Liver (tissue), 9 donors: ENCODE measurements around the gene FAM13A. TPM values are rescaled to one million over a fixed set of nuclear protein-coding genes. Genes with fewer than 3 reads are reported as not detected.

Experiments used
- DNase-seq: peaks from one replicate; pipeline ENCODE4 v3.0.0-alpha.2; 2017; ENCODE audit warnings: low spot score
- H3K27ac ChIP-seq, 2 donors: one replicate each; pipeline ENCODE4 v1.7.0; 2013; ENCODE audit warnings: inconsistent platforms in 2 of 2, low read length in 2 of 2, control low read depth in 1 of 2, low read depth in 1 of 2, mild to moderate bottlenecking in 1 of 2
- H3K27me3 ChIP-seq, 4 donors: one replicate each; pipeline versions ENCODE4 v1.6.1 to v1.7.0; 2013; ENCODE audit warnings: low read length in 3 of 4, inconsistent platforms in 1 of 4, mild to moderate bottlenecking in 1 of 4, moderate library complexity in 1 of 4; ENCODE audit not compliant: control insufficient read depth in 4 of 4, insufficient read depth in 4 of 4
- H3K36me3 ChIP-seq, 4 donors: one replicate each; pipeline versions ENCODE4 v1.6.1 to v1.7.0; 2013; ENCODE audit warnings: low read length in 3 of 4, mild to moderate bottlenecking in 3 of 4, low read depth in 1 of 4, moderate library complexity in 1 of 4; ENCODE audit not compliant: control insufficient read depth in 4 of 4, insufficient read depth in 3 of 4
- H3K4me1 ChIP-seq, 4 donors: one replicate each; pipeline versions ENCODE4 v1.6.1 to v1.7.0; 2013; ENCODE audit warnings: low read length in 3 of 4, mild to moderate bottlenecking in 3 of 4, moderate library complexity in 1 of 4; ENCODE audit not compliant: control insufficient read depth in 4 of 4, insufficient read depth in 4 of 4
- H3K4me3 ChIP-seq, 3 donors: one replicate each; pipeline versions ENCODE4 v1.6.1 to v1.7.0; 2013; ENCODE audit warnings: low read length in 3 of 3, control low read depth in 1 of 3, low read depth in 1 of 3, mild to moderate bottlenecking in 1 of 3
- H3K9ac ChIP-seq, 2 donors: one replicate each; pipeline ENCODE4 v1.7.0; 2013; ENCODE audit warnings: low read length in 2 of 2, mild to moderate bottlenecking in 2 of 2, moderate library complexity in 2 of 2, control low read depth in 1 of 2, low read depth in 1 of 2
- H3K9me3 ChIP-seq, 4 donors: one replicate each; pipeline versions ENCODE4 v1.6.1 to v1.7.0; 2013; ENCODE audit warnings: low read length in 3 of 4; ENCODE audit not compliant: control insufficient read depth in 4 of 4
- ATF3 ChIP-seq: IDR thresholded peaks from 2 replicates; pipeline ENCODE4 v1.6.1; 2016; ENCODE audit warnings: antibody characterized with exemption
- CTCF ChIP-seq: fragments of 150-350 bp; IDR thresholded peaks from 2 replicates; pipeline ENCODE4 v1.5.1; 2017; ENCODE audit warnings: improper control_type of control experiment, low read depth, low read length; ENCODE audit not compliant: missing input control
- EGR1 ChIP-seq, 2 donors: IDR thresholded peaks; 2 replicates each; pipeline ENCODE4 v1.6.1; 2016 to 2018; ENCODE audit warnings: antibody characterized with exemption in 2 of 2, low read depth in 2 of 2
- FOXA1 ChIP-seq: IDR thresholded peaks from 2 replicates; pipeline ENCODE4 v1.6.1; 2016; ENCODE audit warnings: antibody characterized with exemption
- FOXA2 ChIP-seq: IDR thresholded peaks from 2 replicates; pipeline ENCODE4 v1.6.1; 2016; ENCODE audit warnings: antibody characterized with exemption
- GABPA ChIP-seq, 2 donors: IDR thresholded peaks in 1 of 2; conservative IDR thresholded peaks in 1 of 2; 2 replicates each; pipeline ENCODE4 v1.6.1; 2016; ENCODE audit warnings: antibody characterized with exemption in 2 of 2, mild to moderate bottlenecking in 1 of 2, moderate library complexity in 1 of 2
- HNF4A ChIP-seq, 2 donors: conservative IDR thresholded peaks; 2 replicates each; pipeline ENCODE4 v1.6.1; 2016; ENCODE audit warnings: antibody characterized with exemption in 2 of 2, mild to moderate bottlenecking in 2 of 2
- HNF4G ChIP-seq: IDR thresholded peaks from 2 replicates; pipeline ENCODE4 v1.6.1; 2016; ENCODE audit warnings: antibody characterized with exemption
- JUND ChIP-seq, 2 donors: IDR thresholded peaks; 2 replicates each; pipeline ENCODE4 v1.6.1; 2016; ENCODE audit warnings: antibody characterized with exemption in 2 of 2
- MAX ChIP-seq: IDR thresholded peaks from 2 replicates; pipeline ENCODE4 v1.6.1; 2016; ENCODE audit warnings: antibody characterized with exemption
- NR2F2 ChIP-seq: IDR thresholded peaks from 2 replicates; pipeline ENCODE4 v1.6.1; 2016; ENCODE audit warnings: antibody characterized with exemption
- RAD21 ChIP-seq, 2 donors: IDR thresholded peaks; 2 replicates each; pipeline ENCODE4 v1.6.1; 2016; ENCODE audit warnings: antibody characterized with exemption in 2 of 2, mild to moderate bottlenecking in 2 of 2
- REST ChIP-seq: IDR thresholded peaks from 2 replicates; pipeline ENCODE4 v1.6.1; 2016; ENCODE audit warnings: antibody characterized with exemption, mild to moderate bottlenecking
- RXRA ChIP-seq, 2 donors: IDR thresholded peaks; 2 replicates each; pipeline ENCODE4 v1.6.1; 2017 to 2018; ENCODE audit warnings: antibody characterized with exemption in 2 of 2, mild to moderate bottlenecking in 1 of 2
- SP1 ChIP-seq: IDR thresholded peaks from 2 replicates; pipeline ENCODE4 v1.6.1; 2018; ENCODE audit warnings: antibody characterized with exemption, mild to moderate bottlenecking
- TAF1 ChIP-seq: conservative IDR thresholded peaks from 2 replicates; pipeline ENCODE4 v1.6.1; 2016; ENCODE audit warnings: antibody characterized with exemption, mild to moderate bottlenecking
- YY1 ChIP-seq: IDR thresholded peaks from 2 replicates; pipeline ENCODE4 v1.6.1; 2016; ENCODE audit warnings: antibody characterized with exemption, mild to moderate bottlenecking
- WGBS: extraction: QIAGEN DNeasy Blood & Tissue Kit; methylation state at CpG from one replicate; pipeline ENCODE4 v1.1.7; 2013; 5-methylcytosine and 5-hydroxymethylcytosine counted together
- polyA plus RNA-seq, 2 donors: library from polyadenylated mRNA; stranded (reverse) in 1 of 2; unstranded in 1 of 2; fragments of 200-250 nt in 1 of 2; fragments of >200 nt in 1 of 2; fragmentation: Nextera tagmentation in 1 of 2; extraction: Ambion mirVana in 1 of 2; gene quantifications; one replicate each; pipeline versions ENCODE4 v1.2.1 to v1.2.3, GENCODE V29; 2013 to 2015
- total RNA-seq, 2 donors: library from RNA; depleted of rRNA; stranded (reverse); fragments of >200 nt; gene quantifications; one replicate each; pipeline ENCODE4 v1.2.3, GENCODE V29; 2014
- TF ChIP-seq, protein P1 (sequence below): IDR thresholded peaks from 2 replicates; pipeline ENCODE4 v1.6.1; 2016; ENCODE audit warnings: antibody characterized with exemption
- donor health status: healthy.
- donor health status: healthy.
- donor health status: healthy.
- donor health status: healthy.
- donor health status: healthy.

FAM13A gene
- total and polyA plus RNA-seq, 4 donors: 14.9 to 52.9 (median 27.6) TPM

DNA sequence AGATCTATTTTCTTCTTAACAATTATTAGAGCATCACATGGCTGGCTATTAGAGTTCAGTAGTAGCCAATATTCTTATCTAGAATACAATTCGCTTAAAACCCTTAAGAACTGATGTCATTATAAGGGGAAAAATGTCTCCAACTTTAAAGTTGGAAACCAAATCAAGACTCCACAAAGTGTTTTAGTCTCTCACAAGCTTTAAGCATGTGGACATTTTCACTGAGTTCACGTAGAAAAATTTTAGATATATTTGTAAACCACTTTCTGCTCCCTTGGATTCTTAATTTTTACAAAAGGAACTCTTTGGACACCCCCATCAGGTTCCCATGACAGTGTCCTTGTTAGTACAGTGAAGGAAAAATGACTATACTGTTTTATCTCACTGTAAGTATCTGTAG lies 235.5 kb downstream of the FAM13A start:
- peaks cover 0 to 31% (median 17%) of the 10 kb centered on the region in 4 donors for H3K4me1 ChIP-seq
- WGBS: 57% methylated on average over 2 of the region's 2 CpGs
- TF ChIP-seq CTCF (no peak), GABPA (IDR thresholded peaks at IDR 0.05 in 1 of 2, conservative IDR thresholded peaks at IDR 0.05 in 1 of 2) (no peak), TAF1 (no peak), RXRA (IDR thresholded peaks at IDR 0.05) (no peak), FOXA2 (no peak), NR2F2 (no peak), JUND (IDR thresholded peaks at IDR 0.05) (no peak), HNF4A (conservative IDR thresholded peaks at IDR 0.05) (no peak), SP1 (no peak), HNF4G (no peak), MAX (no peak), EGR1 (IDR thresholded peaks at IDR 0.05; ENCODE audit: low read depth in 2 of 2) (no peak), YY1 (no peak), RAD21 (IDR thresholded peaks at IDR 0.05) (no peak), ATF3 (no peak), FOXA1 (no peak), REST (no peak)
- TF ChIP-seq, protein P1, sequence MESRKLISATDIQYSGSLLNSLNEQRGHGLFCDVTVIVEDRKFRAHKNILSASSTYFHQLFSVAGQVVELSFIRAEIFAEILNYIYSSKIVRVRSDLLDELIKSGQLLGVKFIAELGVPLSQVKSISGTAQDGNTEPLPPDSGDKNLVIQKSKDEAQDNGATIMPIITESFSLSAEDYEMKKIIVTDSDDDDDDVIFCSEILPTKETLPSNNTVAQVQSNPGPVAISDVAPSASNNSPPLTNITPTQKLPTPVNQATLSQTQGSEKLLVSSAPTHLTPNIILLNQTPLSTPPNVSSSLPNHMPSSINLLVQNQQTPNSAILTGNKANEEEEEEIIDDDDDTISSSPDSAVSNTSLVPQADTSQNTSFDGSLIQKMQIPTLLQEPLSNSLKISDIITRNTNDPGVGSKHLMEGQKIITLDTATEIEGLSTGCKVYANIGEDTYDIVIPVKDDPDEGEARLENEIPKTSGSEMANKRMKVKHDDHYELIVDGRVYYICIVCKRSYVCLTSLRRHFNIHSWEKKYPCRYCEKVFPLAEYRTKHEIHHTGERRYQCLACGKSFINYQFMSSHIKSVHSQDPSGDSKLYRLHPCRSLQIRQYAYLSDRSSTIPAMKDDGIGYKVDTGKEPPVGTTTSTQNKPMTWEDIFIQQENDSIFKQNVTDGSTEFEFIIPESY: no peak
- H3K36me3 ChIP-seq: no peaks in the 10 kb centered on the region
- no peaks in the 10 kb centered on the region for H3K27me3 ChIP-seq
- H3K9ac ChIP-seq: peak overlapping the region in 1 of 2 donors; percentile 43
- H3K9me3 ChIP-seq: no peaks in the 10 kb centered on the region
- H3K27ac ChIP-seq: no peak overlapping the region
- DNase-seq: no peak
- H3K4me3 ChIP-seq: peak overlapping the region in 1 of 3 donors; percentile 37
